H1 (cell line): ENCODE data around the gene IGF2BP3. TPM values are rescaled to one million over a fixed set of nuclear protein-coding genes. Genes with fewer than 3 reads are reported as not detected.

Source experiments
- CTCF ChIA-PET: fragments of 300-600 bp; sonication (Branson Sonifier 250); formaldehyde crosslinking; loops from one replicate; lab custom pipeline; 2021; ENCODE audit not compliant: partially characterized antibody; lab: Charles Lee
- POLR2A ChIA-PET: fragments of 300-600 bp; sonication (Branson Sonifier 250); formaldehyde crosslinking; loops from one replicate; lab custom pipeline; 2021; ENCODE audit warnings: inconsistent platforms; ENCODE audit not compliant: partially characterized antibody; lab: Charles Lee
- DNase-seq, 2 experiments: peaks; one replicate each; pipeline versions ENCODE4 v3.0.0 to v3.0.0-alpha.2; 2010 to 2022; ENCODE audit warnings: low spot score in 2 of 2, low read depth in 1 of 2, mixed read lengths in 1 of 2
- FAIRE-seq: peaks from 2 replicates; lab custom pipeline; 2011; peaks lifted over from hg19 to GRCh38; lab: Jason Lieb, UNC
- H2AFZ ChIP-seq: 2 replicates; pipeline ENCODE4 v1.8.1; 2012; ENCODE audit warnings: low read length, inconsistent platforms
- H2AK5ac ChIP-seq: 2 replicates; pipeline ENCODE4 v1.6.1; 2013; ENCODE audit warnings: low read depth, low read length
- H2BK120ac ChIP-seq: replicated peaks from 2 replicates; pipeline ENCODE3; 2013; ENCODE audit warnings: low read depth, low read length, inconsistent platforms
- H2BK12ac ChIP-seq: 2 replicates; pipeline ENCODE4 v1.6.1; 2013; ENCODE audit warnings: low read depth, low read length
- H2BK15ac ChIP-seq: 2 replicates; pipeline ENCODE4 v1.6.1; 2013; ENCODE audit warnings: low read length
- H2BK20ac ChIP-seq: 2 replicates; pipeline ENCODE4 v1.6.1; 2013; ENCODE audit warnings: low read length
- H2BK5ac ChIP-seq: 2 replicates; pipeline ENCODE4 v1.6.1; 2013; ENCODE audit warnings: low read depth, low read length
- H3K14ac ChIP-seq: 2 replicates; pipeline ENCODE4 v1.6.1; 2013; ENCODE audit warnings: inconsistent platforms; ENCODE audit not compliant: insufficient read length
- H3K18ac ChIP-seq: 2 replicates; pipeline ENCODE4 v1.6.1; 2013; ENCODE audit warnings: low read length; ENCODE audit errors: extremely low read depth
- H3K23ac ChIP-seq: 2 replicates; pipeline ENCODE4 v1.6.1; 2013; ENCODE audit warnings: inconsistent platforms; ENCODE audit not compliant: insufficient read length
- H3K23me2 ChIP-seq: 2 replicates; pipeline ENCODE4 v1.6.1; 2013; ENCODE audit warnings: low read depth, low read length
- H3K27ac ChIP-seq: 2 replicates; pipeline ENCODE4 v1.6.1; 2011; ENCODE audit warnings: low read depth, low read length, inconsistent platforms
- H3K27me3 ChIP-seq, 4 experiments: replicated peaks in 1 of 4; 1 replicate in 1 of 4; 2 replicates in 3 of 4; pipeline versions ENCODE4 v1.6.1 to v1.8.1; 2011 to 2013; ENCODE audit warnings: low read length in 3 of 4, mild to moderate bottlenecking in 3 of 4, inconsistent platforms in 2 of 4, mixed read lengths in 2 of 4, moderate library complexity in 1 of 4; ENCODE audit not compliant: control insufficient read depth in 3 of 4, insufficient read depth in 3 of 4; ENCODE audit errors: extremely low read depth in 1 of 4
- H3K36me3 ChIP-seq, 4 experiments: 2 replicates each; pipeline versions ENCODE4 v1.6.1 to v1.8.1; 2011 to 2013; ENCODE audit warnings: mild to moderate bottlenecking in 4 of 4, low read length in 3 of 4, moderate library complexity in 2 of 4, control low read depth in 1 of 4, inconsistent platforms in 1 of 4; ENCODE audit not compliant: insufficient read depth in 4 of 4, control insufficient read depth in 2 of 4
- H3K4ac ChIP-seq: replicated peaks from 2 replicates; pipeline ENCODE3; 2013; ENCODE audit warnings: low read length, low read depth, mixed read lengths, inconsistent platforms; ENCODE audit not compliant: insufficient read length
- H3K4me1 ChIP-seq, 4 experiments: replicated peaks in 1 of 4; 1 replicate in 1 of 4; 2 replicates in 3 of 4; pipeline versions ENCODE4 v1.6.1 to v1.8.1; 2011 to 2013; ENCODE audit warnings: low read length in 3 of 4, inconsistent platforms in 2 of 4, mixed read lengths in 1 of 4; ENCODE audit not compliant: insufficient read depth in 4 of 4, control insufficient read depth in 3 of 4
- H3K4me2 ChIP-seq, 2 experiments: 2 replicates each; pipeline versions ENCODE4 v1.6.1 to v1.8.1; 2011 to 2013; ENCODE audit warnings: low read depth in 2 of 2, low read length in 2 of 2, control low read depth in 1 of 2, inconsistent platforms in 1 of 2, mild to moderate bottlenecking in 1 of 2; ENCODE audit not compliant: insufficient read depth in 1 of 2
- H3K4me3 ChIP-seq, 4 experiments: fragments of 200-600, 300-600 bp in 1 of 4; sonication (generic), shearing (Covaris generic), sonication (Bioruptor Twin) in 1 of 4; 2 replicates each; pipeline versions ENCODE4 v1.5.1 to v1.8.1; 2011 to 2016; ENCODE audit warnings: low read length in 4 of 4, low read depth in 3 of 4, control low read depth in 2 of 4, inconsistent platforms in 2 of 4, mild to moderate bottlenecking in 2 of 4, mixed read lengths in 1 of 4, moderate library complexity in 1 of 4; ENCODE audit not compliant: insufficient read depth in 2 of 4; ENCODE audit errors: extremely low read depth in 1 of 4
- H3K56ac ChIP-seq: replicated peaks from 2 replicates; pipeline ENCODE3; 2013; ENCODE audit warnings: low read depth, mild to moderate bottlenecking, mixed read lengths, low read length, inconsistent platforms; ENCODE audit not compliant: insufficient read length
- H3K79me1 ChIP-seq: 2 replicates; pipeline ENCODE4 v1.6.1; 2013; ENCODE audit warnings: low read depth, low read length, control low read depth
- H3K79me2 ChIP-seq, 2 experiments: 2 replicates each; pipeline versions ENCODE4 v1.6.1 to v1.8.1; 2012 to 2013; ENCODE audit warnings: low read length in 2 of 2, mild to moderate bottlenecking in 2 of 2, inconsistent platforms in 1 of 2; ENCODE audit not compliant: insufficient read depth in 2 of 2, control insufficient read depth in 1 of 2
- H3K9ac ChIP-seq, 4 experiments: replicated peaks in 1 of 4; 1 replicate in 1 of 4; 2 replicates in 3 of 4; pipeline versions ENCODE4 v1.6.1 to v1.8.1; 2011 to 2013; ENCODE audit warnings: low read depth in 3 of 4, low read length in 3 of 4, control low read depth in 2 of 4, mild to moderate bottlenecking in 2 of 4, moderate library complexity in 2 of 4, inconsistent platforms in 1 of 4; ENCODE audit errors: extremely low read depth in 1 of 4
- H3K9me3 ChIP-seq, 2 experiments: 2 replicates each; pipeline versions ENCODE4 v1.6.1 to v1.8.1; 2012 to 2013; ENCODE audit warnings: mild to moderate bottlenecking in 2 of 2, moderate library complexity in 2 of 2, control low read depth in 1 of 2, inconsistent platforms in 1 of 2, low read depth in 1 of 2, low read length in 1 of 2, mixed read lengths in 1 of 2; ENCODE audit not compliant: insufficient read depth in 2 of 2
- H4K20me1 ChIP-seq, 2 experiments: replicated peaks in 1 of 2; 2 replicates each; pipeline versions ENCODE3 to v1.8.1; 2011 to 2013; ENCODE audit warnings: inconsistent platforms in 2 of 2, low read length in 2 of 2, mild to moderate bottlenecking in 1 of 2; ENCODE audit not compliant: insufficient read depth in 2 of 2, control insufficient read depth in 1 of 2
- H4K5ac ChIP-seq: 2 replicates; pipeline ENCODE4 v1.6.1; 2013; ENCODE audit warnings: low read length, low read depth, mixed read lengths, inconsistent platforms; ENCODE audit not compliant: insufficient read length
- H4K8ac ChIP-seq: 2 replicates; pipeline ENCODE4 v1.8.0; 2013; ENCODE audit warnings: mild to moderate bottlenecking, moderate library complexity, low read length, inconsistent platforms; ENCODE audit not compliant: insufficient read depth; ENCODE audit errors: extremely low read depth
- H4K91ac ChIP-seq: replicated peaks from 2 replicates; pipeline ENCODE3; 2013; ENCODE audit warnings: low read length, mixed read lengths, inconsistent platforms; ENCODE audit not compliant: insufficient read length
- CBX8 ChIP-seq: fragments of 300-800, 300-1000 bp; sonication (generic); IDR thresholded peaks from 2 replicates; pipeline ENCODE4 v1.7.1; 2016; ENCODE audit warnings: low read depth, low read length, borderline replicate concordance
- CTBP2 ChIP-seq: IDR thresholded peaks from 2 replicates; pipeline ENCODE4 v1.7.0; 2011; ENCODE audit warnings: borderline replicate concordance, mild to moderate bottlenecking, moderate library complexity, mixed read lengths, low read length; ENCODE audit not compliant: insufficient read depth, insufficient read length
- FOSL1 ChIP-seq: IDR thresholded peaks from 2 replicates; pipeline ENCODE4 v1.6.1; 2011; ENCODE audit warnings: mild to moderate bottlenecking, low read depth, low read length, moderate library complexity; ENCODE audit not compliant: insufficient read depth
- HDAC6 ChIP-seq: IDR thresholded peaks from one replicate; pipeline ENCODE4 v1.7.1; 2012; ENCODE audit warnings: low read depth, mild to moderate bottlenecking, inconsistent platforms, low read length, moderate library complexity
- JUN ChIP-seq: IDR thresholded peaks from 2 replicates; pipeline ENCODE4 v1.6.1; 2011; ENCODE audit warnings: low read depth, mild to moderate bottlenecking, improper control_type of control experiment, low read length
- MAFK ChIP-seq: IDR thresholded peaks from 2 replicates; pipeline ENCODE4 v1.6.1; 2012; ENCODE audit warnings: low read depth, mild to moderate bottlenecking, improper control_type of control experiment, low read length
- NANOG ChIP-seq: IDR thresholded peaks from 2 replicates; pipeline ENCODE4 v1.6.1; 2011; ENCODE audit warnings: low read length, low read depth, mild to moderate bottlenecking, inconsistent platforms; ENCODE audit not compliant: insufficient read depth, poor library complexity, severe bottlenecking
- NRF1 ChIP-seq: IDR thresholded peaks from 2 replicates; pipeline ENCODE4 v1.6.1; 2011; ENCODE audit warnings: mild to moderate bottlenecking, low read depth, low read length, improper control_type of control experiment
- POLR2AphosphoS5 ChIP-seq: IDR thresholded peaks from 2 replicates; pipeline ENCODE4 v1.6.1; 2011; ENCODE audit warnings: low read depth, low read length
- RAD21 ChIP-seq, 2 experiments: IDR thresholded peaks in 1 of 2; conservative IDR thresholded peaks in 1 of 2; 2 replicates each; pipeline ENCODE4 v1.6.1; 2011; ENCODE audit warnings: low read depth in 2 of 2, low read length in 2 of 2, improper control_type of control experiment in 1 of 2, inconsistent platforms in 1 of 2, mild to moderate bottlenecking in 1 of 2, moderate library complexity in 1 of 2
- SP2 ChIP-seq: IDR thresholded peaks from 2 replicates; pipeline ENCODE4 v1.6.1; 2012; ENCODE audit warnings: mild to moderate bottlenecking, low read length, inconsistent platforms
- TBP ChIP-seq: IDR thresholded peaks from 2 replicates; pipeline ENCODE4 v1.6.1; 2011; ENCODE audit warnings: low read depth, low read length, improper control_type of control experiment
- WGBS, 2 experiments: shearing (Covaris generic) in 1 of 2; methylation state at CpG; one replicate each; pipeline versions ENCODE4 v1.1.6 to v1.1.7; 2013 to 2015; ENCODE audit warnings: low lambda C conversion rate in 2 of 2, mixed read lengths in 2 of 2, inconsistent platforms in 1 of 2, low coverage in 1 of 2, missing lambda C conversion rate in 1 of 2; ENCODE audit not compliant: insufficient replicate concordance in 2 of 2, insufficient coverage in 1 of 2, insufficient read length in 1 of 2; ENCODE audit errors: extremely low coverage in 1 of 2, missing lambda C conversion rate in 1 of 2; 5-methylcytosine and 5-hydroxymethylcytosine counted together
- polyA plus RNA-seq, 7 experiments: library from polyadenylated mRNA; depleted of rRNA in 3 of 7; stranded (reverse) in 5 of 7; unstranded in 2 of 7; fragments of >200 nt in 5 of 7; fragments of 200-250 nt in 2 of 7; gene quantifications; 1 replicate in 5 of 7; 2 replicates in 1 of 7; 4 replicates in 1 of 7; pipeline versions ENCODE4 v1.2.1 to v1.2.3, GENCODE V29; 2011 to 2013; ENCODE audit warnings: missing spikeins in 2 of 7, mixed read lengths in 2 of 7
- total RNA-seq: library from RNA; stranded (reverse); fragmentation: NEBNext Ultra II Directional; extraction: Animal tissue kit (Norgen Biotek cat#: 25700); gene quantifications from 2 replicates; pipeline ENCODE4 v1.2.1, GENCODE V29; 2021

IGF2BP3 gene
- total and polyA plus RNA-seq, 2 of the 8 experiments (the other 6 are each of a cell fraction or from before 2014, with no cell fraction given), result 66.3 to 193 TPM

GRCh38 chr7:23260371-23260770 is 209.9 kb downstream of the IGF2BP3 start:
- POLR2A ChIA-PET, result interaction anchor here (1.6 kb wide), 1 partner anchor 11 kb away, joined by 3 read pairs; no protein-coding TSS in a partner anchor
- no peak for DNase-seq
- H3K23ac ChIP-seq, result no peak overlapping the region
- H4K20me1 ChIP-seq, result no peaks in the 10 kb centered on the region
- no peak overlapping the region for H2AK5ac ChIP-seq
- H4K8ac ChIP-seq, result no peak overlapping the region
- no peak overlapping the region for H3K9ac ChIP-seq
- no peak overlapping the region for H2BK120ac ChIP-seq
- no peak overlapping the region for H3K27ac ChIP-seq
- H3K4me1 ChIP-seq, result no peaks in the 10 kb centered on the region
- H3K36me3 ChIP-seq, result no peaks in the 10 kb centered on the region
- H3K27me3 ChIP-seq, result no peaks in the 10 kb centered on the region
- H3K79me1 ChIP-seq, result no peaks in the 10 kb centered on the region
- H3K9me3 ChIP-seq, result no peaks in the 10 kb centered on the region
- H2AFZ ChIP-seq, result no peak overlapping the region
- CTCF ChIA-PET, result interaction anchor here (1.4 to 17.4 kb wide), 3 partner anchors 14 to 59 kb away, joined by 3 to 241 read pairs (median 3); no protein-coding TSS in a partner anchor
- H3K4me2 ChIP-seq, result no peak overlapping the region
- H2BK12ac ChIP-seq, result no peak overlapping the region
- H3K79me2 ChIP-seq, result no peaks in the 10 kb centered on the region
- H4K91ac ChIP-seq, result no peak overlapping the region
- H3K4ac ChIP-seq, result no peak overlapping the region
- whole genome bisulfite sequencing, 2 experiments, result 92% methylated on average over 10 of the region's 10 CpGs; no CpG with 5 or more reads in 1 of the 2 experiments
- no peak overlapping the region for H3K18ac ChIP-seq
- H2BK15ac ChIP-seq, result no peak overlapping the region
- H3K56ac ChIP-seq, result no peak overlapping the region
- no peak overlapping the region for H2BK20ac ChIP-seq
- H3K14ac ChIP-seq, result no peak overlapping the region
- FAIRE-seq, result no peak
- H2BK5ac ChIP-seq, result no peak overlapping the region
- TF ChIP-seq NANOG (no peak), MAFK (no peak), RAD21 (IDR thresholded peaks at IDR 0.05 in 1 of 2, conservative IDR thresholded peaks at IDR 0.05 in 1 of 2; ENCODE audit: low read depth in 2 of 2, low read length in 2 of 2) (no peak), POLR2AphosphoS5 (no peak), SP2 (no peak), TBP (no peak), FOSL1 (no peak), JUN (no peak), HDAC6 (no peak), CTBP2 (no peak), NRF1 (no peak), CBX8 (no peak)
- H3K4me3 ChIP-seq, result no peak overlapping the region
- no peaks in the 10 kb centered on the region for H3K23me2 ChIP-seq
- no peak overlapping the region for H4K5ac ChIP-seq
